Hepatocyte (in vitro differentiated cells): ENCODE data around the gene APOB. TPM values are rescaled to one million over a fixed set of nuclear protein-coding genes. Genes with fewer than 3 reads are reported as not detected.

Experiments
- DNase-seq: peaks from one replicate; pipeline ENCODE4 v3.0.0-alpha.2; 2016; ENCODE audit warnings: low spot score
- H2AFZ ChIP-seq: fragments of 200-600 bp; sonication (generic); 2 replicates; pipeline ENCODE4 v1.6.0; 2016; ENCODE audit warnings: antibody characterized with exemption, mild to moderate bottlenecking
- H3K27ac ChIP-seq: fragments of 200-600 bp; sonication (generic); 2 replicates; pipeline ENCODE4 v1.5.1; 2016; ENCODE audit warnings: mild to moderate bottlenecking
- H3K27me3 ChIP-seq: fragments of 200-600 bp; sonication (generic); 2 replicates; pipeline ENCODE4 v1.6.1; 2016
- H3K36me3 ChIP-seq: fragments of 200-600 bp; sonication (generic); replicated peaks from 2 replicates; pipeline ENCODE4 v1.5.1; 2016; ENCODE audit warnings: low read depth; ENCODE audit not compliant: insufficient read depth
- H3K4me1 ChIP-seq: fragments of 200-600 bp; sonication (generic); 2 replicates; pipeline ENCODE4 v1.5.1; 2016; ENCODE audit warnings: mild to moderate bottlenecking, moderate library complexity; ENCODE audit not compliant: insufficient read depth
- H3K4me2 ChIP-seq: fragments of 200-600 bp; sonication (generic); 2 replicates; pipeline ENCODE4 v1.6.0; 2016
- H3K4me3 ChIP-seq: fragments of 200-600 bp; sonication (generic); 2 replicates; pipeline ENCODE4 v1.5.1; 2016; ENCODE audit warnings: mild to moderate bottlenecking
- H3K79me2 ChIP-seq: fragments of 200-600 bp; sonication (generic); 2 replicates; pipeline ENCODE4 v1.6.0; 2017; ENCODE audit warnings: mild to moderate bottlenecking
- H3K9me2 ChIP-seq: fragments of 200-600 bp; sonication (generic); replicated peaks from 2 replicates; pipeline ENCODE4 v1.6.0; 2017; ENCODE audit warnings: mild to moderate bottlenecking; ENCODE audit not compliant: insufficient read depth
- H3K9me3 ChIP-seq: fragments of 200-600 bp; sonication (generic); 2 replicates; pipeline ENCODE4 v1.5.1; 2016; ENCODE audit warnings: low read depth, mild to moderate bottlenecking
- H4K20me1 ChIP-seq: fragments of 200-600 bp; sonication (generic); 2 replicates; pipeline ENCODE4 v1.6.0; 2016; ENCODE audit warnings: mild to moderate bottlenecking; ENCODE audit not compliant: insufficient read depth, poor library complexity, severe bottlenecking
- CTCF ChIP-seq: fragments of 200-600 bp; sonication (generic); IDR thresholded peaks from 2 replicates; pipeline ENCODE4 v1.5.1; 2016; ENCODE audit warnings: antibody characterized with exemption, mild to moderate bottlenecking; ENCODE audit not compliant: poor library complexity
- EZH2 ChIP-seq: fragments of 200-600 bp; sonication (generic); IDR thresholded peaks from 2 replicates; pipeline ENCODE4 v1.6.1; 2016; ENCODE audit warnings: antibody characterized with exemption, mild to moderate bottlenecking, borderline replicate concordance
- EZH2phosphoT487 ChIP-seq: fragments of 200-600 bp; sonication (generic); IDR thresholded peaks from one replicate; pipeline ENCODE4 v1.6.1; 2018; ENCODE audit warnings: antibody characterized with exemption, mild to moderate bottlenecking, low read depth, moderate library complexity; ENCODE audit not compliant: unreplicated experiment, severe bottlenecking
- WGBS: methylation state at CpG from one replicate; pipeline ENCODE4 v1.1.6; 2016; ENCODE audit warnings: low lambda C conversion rate; ENCODE audit errors: missing lambda C conversion rate; 5-methylcytosine and 5-hydroxymethylcytosine counted together
- polyA plus RNA-seq: library from polyadenylated mRNA; unstranded; fragments of >200 nt; fragmentation: Nextera tagmentation; extraction: Ambion mirVana; gene quantifications from 2 replicates; pipeline ENCODE4 v1.2.1, GENCODE V29; 2016
- total RNA-seq: library from RNA; depleted of rRNA; stranded (reverse); fragments of >200 nt; gene quantifications from 2 replicates; pipeline ENCODE4 v1.2.3, GENCODE V29; 2014

APOB gene
- total and polyA plus RNA-seq, 2 experiments from 2014 or later, result 184 to 814 TPM

GRCh38 chr2:21012557-21012937, 31.3 kb downstream of the APOB start:
- 96% methylated on average over 3 of the region's 3 CpGs for WGBS
- no peaks in the 10 kb centered on the region for H4K20me1 ChIP-seq

GRCh38 chr2:21011876-21012556, 31.9 kb downstream of the APOB start:
- no peak overlapping the region for H2AFZ ChIP-seq
- H3K27ac ChIP-seq, result no peak overlapping the region
- 90% methylated on average over 8 of the region's 8 CpGs for WGBS
- no peaks in the 10 kb centered on the region for H3K4me1 ChIP-seq
- H3K79me2 ChIP-seq, result no peaks in the 10 kb centered on the region
- no peaks in the 10 kb centered on the region for H3K9me2 ChIP-seq
- H3K9me3 ChIP-seq, result peaks cover 3% of the 10 kb centered on the region
- DNase-seq, result no peak
- no peaks in the 10 kb centered on the region for H4K20me1 ChIP-seq
- no peak overlapping the region for H3K4me3 ChIP-seq
- no peaks in the 10 kb centered on the region for H3K36me3 ChIP-seq
- no peak overlapping the region for H3K4me2 ChIP-seq
- H3K27me3 ChIP-seq, result no peaks in the 10 kb centered on the region
- no peak for TF ChIP-seq EZH2
- no peak for TF ChIP-seq EZH2phosphoT487
- no peak for TF ChIP-seq CTCF

More at GRCh38 chr2:21012557-21012937, 31.3 kb downstream of the APOB start:
- no peak overlapping the region for H3K4me2 ChIP-seq
- TF ChIP-seq EZH2phosphoT487 (no peak), EZH2 (no peak), CTCF (no peak)
- no peak for DNase-seq
- no peak overlapping the region for H2AFZ ChIP-seq
- no peak overlapping the region for H3K27ac ChIP-seq
- H3K4me3 ChIP-seq, result no peak overlapping the region
- peaks cover 3% of the 10 kb centered on the region for H3K9me3 ChIP-seq
- no peaks in the 10 kb centered on the region for H3K79me2 ChIP-seq
- H3K36me3 ChIP-seq, result no peaks in the 10 kb centered on the region
- H3K4me1 ChIP-seq, result no peaks in the 10 kb centered on the region
- H3K27me3 ChIP-seq, result no peaks in the 10 kb centered on the region
- H3K9me2 ChIP-seq, result no peaks in the 10 kb centered on the region

- H3K4me2 ChIP-seq, result no peak overlapping the region
- H3K4me1 ChIP-seq, result no peaks in the 10 kb centered on the region
- no peak overlapping the region for H2AFZ ChIP-seq
- H3K9me3 ChIP-seq, result peaks cover 3% of the 10 kb centered on the region
- H3K79me2 ChIP-seq, result no peaks in the 10 kb centered on the region
- TF ChIP-seq CTCF (no peak), EZH2 (no peak)
- no peak for DNase-seq
- H3K36me3 ChIP-seq, result no peaks in the 10 kb centered on the region
- no peaks in the 10 kb centered on the region for H3K27me3 ChIP-seq
- WGBS, result 85% methylated on average over 3 of the region's 3 CpGs
- H3K4me3 ChIP-seq, result no peak overlapping the region
- no peak overlapping the region for H3K27ac ChIP-seq
- no peaks in the 10 kb centered on the region for H4K20me1 ChIP-seq
- no peaks in the 10 kb centered on the region for H3K9me2 ChIP-seq
Observed at GRCh38 chr2:21011453-21011852, 32.4 kb downstream of the APOB start.
